Measurements from ENCODE around the gene ALCAM. TPM values are rescaled to one million over a fixed set of nuclear protein-coding genes. Genes with fewer than 3 reads are reported as not detected.

The ALCAM gene
- polyA plus RNA-seq, 1 donor from 2014 or later, result 94.7 TPM

DNA sequence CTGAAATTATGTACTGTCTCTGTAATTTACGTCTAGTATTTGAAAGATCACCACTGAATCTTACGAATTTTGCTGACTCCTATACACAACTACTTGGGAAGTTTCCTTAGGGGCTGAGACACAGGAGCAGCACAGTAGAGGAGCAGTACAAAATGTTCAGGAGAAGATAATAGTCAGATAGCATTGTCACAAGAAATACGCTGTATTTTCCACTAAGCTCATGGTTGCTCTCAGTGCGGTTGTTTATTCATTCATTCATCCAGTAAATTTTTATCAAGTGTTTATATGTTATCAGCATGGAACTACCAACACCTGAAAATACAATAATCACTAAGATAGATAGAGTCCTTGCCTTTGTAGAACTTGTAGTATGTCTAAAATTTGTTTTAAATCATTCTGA is 34.5 kb downstream of the ALCAM start:
- no peak for TF ChIP-seq POLR2AphosphoS5 (IDR thresholded peaks at IDR 0.05)
- no peak for TF ChIP-seq RAD21 (conservative IDR thresholded peaks at IDR 0.05)
- TF ChIP-seq EP300 (conservative IDR thresholded peaks at IDR 0.05; ENCODE audit: poor library complexity, severe bottlenecking), result no peak
- TF ChIP-seq, protein P1, sequence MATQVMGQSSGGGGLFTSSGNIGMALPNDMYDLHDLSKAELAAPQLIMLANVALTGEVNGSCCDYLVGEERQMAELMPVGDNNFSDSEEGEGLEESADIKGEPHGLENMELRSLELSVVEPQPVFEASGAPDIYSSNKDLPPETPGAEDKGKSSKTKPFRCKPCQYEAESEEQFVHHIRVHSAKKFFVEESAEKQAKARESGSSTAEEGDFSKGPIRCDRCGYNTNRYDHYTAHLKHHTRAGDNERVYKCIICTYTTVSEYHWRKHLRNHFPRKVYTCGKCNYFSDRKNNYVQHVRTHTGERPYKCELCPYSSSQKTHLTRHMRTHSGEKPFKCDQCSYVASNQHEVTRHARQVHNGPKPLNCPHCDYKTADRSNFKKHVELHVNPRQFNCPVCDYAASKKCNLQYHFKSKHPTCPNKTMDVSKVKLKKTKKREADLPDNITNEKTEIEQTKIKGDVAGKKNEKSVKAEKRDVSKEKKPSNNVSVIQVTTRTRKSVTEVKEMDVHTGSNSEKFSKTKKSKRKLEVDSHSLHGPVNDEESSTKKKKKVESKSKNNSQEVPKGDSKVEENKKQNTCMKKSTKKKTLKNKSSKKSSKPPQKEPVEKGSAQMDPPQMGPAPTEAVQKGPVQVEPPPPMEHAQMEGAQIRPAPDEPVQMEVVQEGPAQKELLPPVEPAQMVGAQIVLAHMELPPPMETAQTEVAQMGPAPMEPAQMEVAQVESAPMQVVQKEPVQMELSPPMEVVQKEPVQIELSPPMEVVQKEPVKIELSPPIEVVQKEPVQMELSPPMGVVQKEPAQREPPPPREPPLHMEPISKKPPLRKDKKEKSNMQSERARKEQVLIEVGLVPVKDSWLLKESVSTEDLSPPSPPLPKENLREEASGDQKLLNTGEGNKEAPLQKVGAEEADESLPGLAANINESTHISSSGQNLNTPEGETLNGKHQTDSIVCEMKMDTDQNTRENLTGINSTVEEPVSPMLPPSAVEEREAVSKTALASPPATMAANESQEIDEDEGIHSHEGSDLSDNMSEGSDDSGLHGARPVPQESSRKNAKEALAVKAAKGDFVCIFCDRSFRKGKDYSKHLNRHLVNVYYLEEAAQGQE (IDR thresholded peaks at IDR 0.05; ENCODE audit: borderline replicate concordance), result no peak
- TF ChIP-seq TAF1 (IDR thresholded peaks at IDR 0.05; ENCODE audit: low read depth), result no peak
- no peak for TF ChIP-seq EZH2 (IDR thresholded peaks at IDR 0.05; ENCODE audit: borderline replicate concordance, insufficient read depth, low read length, poor library complexity, severe bottlenecking)
- TF ChIP-seq MXI1 (conservative IDR thresholded peaks at IDR 0.05; ENCODE audit: poor library complexity, severe bottlenecking), result no peak
- TF ChIP-seq, protein P2, sequence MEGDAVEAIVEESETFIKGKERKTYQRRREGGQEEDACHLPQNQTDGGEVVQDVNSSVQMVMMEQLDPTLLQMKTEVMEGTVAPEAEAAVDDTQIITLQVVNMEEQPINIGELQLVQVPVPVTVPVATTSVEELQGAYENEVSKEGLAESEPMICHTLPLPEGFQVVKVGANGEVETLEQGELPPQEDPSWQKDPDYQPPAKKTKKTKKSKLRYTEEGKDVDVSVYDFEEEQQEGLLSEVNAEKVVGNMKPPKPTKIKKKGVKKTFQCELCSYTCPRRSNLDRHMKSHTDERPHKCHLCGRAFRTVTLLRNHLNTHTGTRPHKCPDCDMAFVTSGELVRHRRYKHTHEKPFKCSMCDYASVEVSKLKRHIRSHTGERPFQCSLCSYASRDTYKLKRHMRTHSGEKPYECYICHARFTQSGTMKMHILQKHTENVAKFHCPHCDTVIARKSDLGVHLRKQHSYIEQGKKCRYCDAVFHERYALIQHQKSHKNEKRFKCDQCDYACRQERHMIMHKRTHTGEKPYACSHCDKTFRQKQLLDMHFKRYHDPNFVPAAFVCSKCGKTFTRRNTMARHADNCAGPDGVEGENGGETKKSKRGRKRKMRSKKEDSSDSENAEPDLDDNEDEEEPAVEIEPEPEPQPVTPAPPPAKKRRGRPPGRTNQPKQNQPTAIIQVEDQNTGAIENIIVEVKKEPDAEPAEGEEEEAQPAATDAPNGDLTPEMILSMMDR (IDR thresholded peaks at IDR 0.05; ENCODE audit: poor library complexity, severe bottlenecking), result no peak
- no peak for TF ChIP-seq SMC3 (conservative IDR thresholded peaks at IDR 0.05; ENCODE audit: poor library complexity)
- H3F3A ChIP-seq (ENCODE audit: insufficient read depth, low read length, poor library complexity, severe bottlenecking), result no peaks in the 10 kb centered on the region
- no peaks in the 10 kb centered on the region for H3K9me2 ChIP-seq (ENCODE audit: insufficient read depth, low read length)
- no peak overlapping the region for H3K4me3 ChIP-seq (ENCODE audit: low read length)
- H3K9ac ChIP-seq (ENCODE audit: low read length), result no peak overlapping the region
- H4K20me1 ChIP-seq (ENCODE audit: insufficient read depth), result no peaks in the 10 kb centered on the region
- no peaks in the 10 kb centered on the region for H3K36me3 ChIP-seq (ENCODE audit: insufficient read depth, low read length)
- H2AFZ ChIP-seq (ENCODE audit: low read depth, low read length), result no peak overlapping the region
- no peaks in the 10 kb centered on the region for H3K9me3 ChIP-seq (ENCODE audit: low read length)
- H3K27ac ChIP-seq (ENCODE audit: low read length), result no peak overlapping the region
- no peak overlapping the region for H3K4me2 ChIP-seq (ENCODE audit: low read length)
- H3K79me2 ChIP-seq (replicated peaks; ENCODE audit: insufficient read depth, low read length), result no peaks in the 10 kb centered on the region
- H3K27me3 ChIP-seq (ENCODE audit: insufficient read depth, low read depth, low read length), result no peaks in the 10 kb centered on the region

DNA sequence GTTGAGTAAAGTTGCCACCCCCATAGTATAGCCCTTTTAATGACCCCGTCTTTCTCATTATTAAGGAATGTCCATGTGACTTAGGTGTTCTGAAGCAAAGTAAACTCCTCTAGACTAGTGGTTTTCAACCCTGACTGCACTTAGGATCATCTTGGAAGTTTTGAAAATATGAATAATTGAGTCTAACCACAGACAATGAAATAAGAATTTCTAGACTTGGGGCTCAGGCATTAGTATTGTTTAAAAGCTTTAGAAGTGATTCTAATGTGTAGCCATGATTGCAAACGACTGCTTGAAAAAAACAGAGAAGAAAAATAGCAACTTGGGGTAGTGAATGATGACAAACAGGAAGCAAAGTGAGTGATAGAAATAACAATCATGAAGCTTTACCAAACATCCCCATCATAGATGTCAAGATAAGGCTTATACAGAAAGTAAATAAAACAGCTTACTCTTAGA is 35.0 kb downstream of the ALCAM start:
- H3K36me3 ChIP-seq (ENCODE audit: insufficient read depth, low read length), result no peaks in the 10 kb centered on the region
- H3K9ac ChIP-seq (ENCODE audit: low read length), result no peak overlapping the region
- no peaks in the 10 kb centered on the region for H3K79me2 ChIP-seq (replicated peaks; ENCODE audit: insufficient read depth, low read length)
- H3K27me3 ChIP-seq (ENCODE audit: insufficient read depth, low read depth, low read length), result no peaks in the 10 kb centered on the region
- no peak overlapping the region for H3K27ac ChIP-seq (ENCODE audit: low read length)
- H4K20me1 ChIP-seq (ENCODE audit: insufficient read depth), result no peaks in the 10 kb centered on the region
- H2AFZ ChIP-seq (ENCODE audit: low read depth, low read length), result no peak overlapping the region
- H3K4me2 ChIP-seq (ENCODE audit: low read length), result no peak overlapping the region
- H3F3A ChIP-seq (ENCODE audit: insufficient read depth, low read length, poor library complexity, severe bottlenecking), result no peaks in the 10 kb centered on the region
- no peaks in the 10 kb centered on the region for H3K9me2 ChIP-seq (ENCODE audit: insufficient read depth, low read length)
- TF ChIP-seq POLR2AphosphoS5 (IDR thresholded peaks at IDR 0.05), result no peak
- TF ChIP-seq EZH2 (IDR thresholded peaks at IDR 0.05; ENCODE audit: borderline replicate concordance, insufficient read depth, low read length, poor library complexity, severe bottlenecking), result no peak
- no peak for TF ChIP-seq MXI1 (conservative IDR thresholded peaks at IDR 0.05; ENCODE audit: poor library complexity, severe bottlenecking)
- H3K4me3 ChIP-seq (ENCODE audit: low read length), result no peak overlapping the region
- H3K9me3 ChIP-seq (ENCODE audit: low read length), result no peaks in the 10 kb centered on the region

All from neural cell (in vitro differentiated cells).